K562 (cell line): Measurements from ENCODE around the gene PTPRC. TPM values are rescaled to one million over a fixed set of nuclear protein-coding genes. Genes with fewer than 3 reads are reported as not detected.

Source experiments
- ATAC-seq: fragments of 200-7000 bp; cut with Tn5 transposase; 3 replicates; pipeline ENCODE4 v1.9.1; 2020; ENCODE audit warnings: moderate library complexity
- BruUV-seq: library from RNA; stranded (reverse); fragments of 400-500 nt; replicated peaks from 2 replicates; lab custom pipeline; 2021; lab: Mats Ljungman, UMichigan
- CTCF ChIA-PET: fragments of 300-600 bp; formaldehyde crosslinking; extraction: SDS; loops from one replicate; lab custom pipeline; 2021; ENCODE audit warnings: low intra/inter-chr PET ratio; lab: Yijun Ruan, JAX
- POLR2A ChIA-PET: fragments of 300-600, 350-650 bp; sonication (Branson Sonifier 250); formaldehyde crosslinking; extraction: SDS; loops from one replicate; lab custom pipeline; 2021; ENCODE audit warnings: antibody characterized with exemption, inconsistent platforms; lab: Yijun Ruan, JAX
- DNase-seq, 4 experiments: peaks; one replicate each; pipeline versions ENCODE4 v3.0.0 to v3.0.0-alpha.2; 2011 to 2018; ENCODE audit warnings: low spot score in 3 of 4, mixed read lengths in 3 of 4; ENCODE audit errors: extremely low read depth in 1 of 4
- FAIRE-seq: peaks from 2 replicates; lab custom pipeline; 2011; peaks lifted over from hg19 to GRCh38; lab: Jason Lieb, UNC
- H2AFZ ChIP-seq: 2 replicates; pipeline ENCODE4 v1.6.0; 2011; ENCODE audit warnings: low read depth, low read length, control low read depth, inconsistent platforms
- H3K27ac ChIP-seq: fragments of 200-600 bp; 3 replicates; pipeline ENCODE4 v1.8.0; 2011; ENCODE audit warnings: low read depth, mild to moderate bottlenecking, control low read depth, inconsistent platforms, low read length, moderate library complexity, mixed read lengths; ENCODE audit errors: extremely low read depth
- H3K27me3 ChIP-seq, 2 experiments: fragments of 300-600 bp in 1 of 2; 2 replicates in 1 of 2; 3 replicates in 1 of 2; pipeline versions ENCODE4 v1.6.0 to v1.8.0; 2011; ENCODE audit warnings: inconsistent platforms in 2 of 2, low read length in 2 of 2, mild to moderate bottlenecking in 1 of 2, mixed read lengths in 1 of 2, moderate library complexity in 1 of 2; ENCODE audit not compliant: control insufficient read depth in 2 of 2, insufficient read depth in 2 of 2
- H3K36me3 ChIP-seq: fragments of 300-600 bp; 3 replicates; pipeline ENCODE4 v1.8.0; 2011; ENCODE audit warnings: mild to moderate bottlenecking, low read length, inconsistent platforms; ENCODE audit not compliant: control insufficient read depth, insufficient read depth
- H3K4me1 ChIP-seq, 2 experiments: fragments of 200-600 bp in 1 of 2; replicated peaks in 1 of 2; 2 replicates in 1 of 2; 3 replicates in 1 of 2; pipeline versions ENCODE4 v1.5.1 to v1.8.0; 2011; ENCODE audit warnings: inconsistent platforms in 2 of 2, low read length in 2 of 2, mild to moderate bottlenecking in 1 of 2, mixed read lengths in 1 of 2, moderate library complexity in 1 of 2; ENCODE audit not compliant: control insufficient read depth in 2 of 2, insufficient read depth in 2 of 2
- H3K4me2 ChIP-seq: 2 replicates; pipeline ENCODE4 v1.6.1; 2011; ENCODE audit warnings: low read length, control low read depth, inconsistent platforms, mixed read lengths; ENCODE audit not compliant: insufficient read depth
- H3K4me3 ChIP-seq: fragments of 200-600 bp; sonication (generic), shearing (Covaris generic); 2 replicates; pipeline ENCODE4 v1.5.1; 2016; ENCODE audit warnings: control low read depth, inconsistent platforms
- H3K79me2 ChIP-seq: fragments of 200-600 bp; 3 replicates; pipeline ENCODE4 v1.8.0; 2011; ENCODE audit warnings: low read length, inconsistent platforms; ENCODE audit not compliant: control insufficient read depth, insufficient read depth
- H3K9ac ChIP-seq, 2 experiments: 2 replicates each; pipeline versions ENCODE4 v1.6.0 to v1.6.1; 2011; ENCODE audit warnings: low read depth in 2 of 2, low read length in 2 of 2, control low read depth in 1 of 2, inconsistent platforms in 1 of 2, mild to moderate bottlenecking in 1 of 2, mixed read lengths in 1 of 2; ENCODE audit not compliant: insufficient read depth in 1 of 2
- H3K9me1 ChIP-seq: one replicate; pipeline ENCODE4 v1.6.0; 2011; ENCODE audit warnings: inconsistent platforms, mild to moderate bottlenecking, low read length, moderate library complexity; ENCODE audit not compliant: control insufficient read depth, insufficient read depth
- H3K9me3 ChIP-seq: replicated peaks from 2 replicates; pipeline ENCODE4 v1.5.1; 2011; ENCODE audit warnings: low read depth, low read length, inconsistent platforms; ENCODE audit not compliant: control insufficient read depth, insufficient read depth
- H4K20me1 ChIP-seq: replicated peaks from 2 replicates; pipeline ENCODE4 v1.6.1; 2011; ENCODE audit warnings: low read length, inconsistent platforms, mixed read lengths; ENCODE audit not compliant: control insufficient read depth, insufficient read depth
- C11orf30 ChIP-seq: fragments of 450-650 bp; IDR thresholded peaks from 2 replicates; pipeline ENCODE4 v1.6.1; 2016; ENCODE audit warnings: low read depth, mild to moderate bottlenecking
- GABPB1 ChIP-seq: sonication (generic); formaldehyde crosslinking; IDR thresholded peaks from 2 replicates; pipeline ENCODE4 v1.8.0; 2022; ENCODE audit warnings: mild to moderate bottlenecking, missing genetic modification reagents
- KDM2B ChIP-seq: fragments of 250-450 bp; sonication (Bioruptor Pico); IDR thresholded peaks from 2 replicates; pipeline ENCODE4 v1.8.0; 2021; ENCODE audit warnings: mild to moderate bottlenecking, moderate library complexity
- L3MBTL2 ChIP-seq: fragments of 450-650 bp; IDR thresholded peaks from 2 replicates; pipeline ENCODE4 v1.6.1; 2016; ENCODE audit warnings: mild to moderate bottlenecking, moderate library complexity
- LCOR ChIP-seq: sonication (generic); formaldehyde crosslinking; IDR thresholded peaks from 2 replicates; pipeline ENCODE4 v1.8.0; 2022; ENCODE audit warnings: mild to moderate bottlenecking, missing genetic modification reagents
- NCOA4 ChIP-seq: fragments of 450-650 bp; IDR thresholded peaks from 2 replicates; pipeline ENCODE4 v1.6.1; 2018; ENCODE audit warnings: mild to moderate bottlenecking; ENCODE audit not compliant: partially characterized antibody
- SMAD3 ChIP-seq: fragments of 450-650 bp; formaldehyde crosslinking; conservative IDR thresholded peaks from 2 replicates; pipeline ENCODE4 v1.4.0; 2020; ENCODE audit warnings: mild to moderate bottlenecking
- ZNF24 ChIP-seq: fragments of 450-650 bp; IDR thresholded peaks from 2 replicates; pipeline ENCODE4 v1.6.1; 2016
- WGBS: fragments of 100-300 bp; shearing (Covaris generic); methylation state at CpG from one replicate; pipeline ENCODE4 v1.1.6; 2016; ENCODE audit warnings: low coverage, mixed read lengths; ENCODE audit not compliant: insufficient coverage; ENCODE audit errors: missing lambda C conversion rate; 5-methylcytosine and 5-hydroxymethylcytosine counted together
- in situ Hi-C: fragments of 300-500 bp; cut with MboI; formaldehyde crosslinking; loops from 4 replicates; pipeline ENCODE4 v1.15.0; 2018; ENCODE audit warnings: inconsistent platforms, mixed read lengths
- intact Hi-C: fragments of 100-400 bp; cut with micrococcal nuclease; formaldehyde crosslinking; loops from 2 replicates; pipeline ENCODE4 v1.14.2; 2022
- polyA plus RNA-seq, 8 experiments: library from polyadenylated mRNA; depleted of rRNA in 4 of 8; stranded (reverse) in 5 of 8; unstranded in 3 of 8; fragments of >200 nt; fragmentation: Nextera tagmentation in 2 of 8; fragmentation: Illumina TruSeq in 1 of 8; extraction: Ambion mirVana in 2 of 8; extraction: Trizol in 1 of 8; gene quantifications; 2 replicates each; pipeline versions ENCODE4 v1.2.1 to v1.2.3, GENCODE V29; 2011 to 2014; ENCODE audit warnings: inconsistent platforms in 1 of 8, missing spikeins in 1 of 8
- total RNA-seq, 7 experiments: library from RNA; depleted of rRNA in 6 of 7; stranded (reverse); fragments of >200 nt in 6 of 7; fragmentation: Illumina TruSeq in 2 of 7; extraction: Trizol in 2 of 7; gene quantifications; 2 replicates each; pipeline versions ENCODE4 v1.2.1 to v1.2.3, GENCODE V29; 2011 to 2021; ENCODE audit warnings: low replicate concordance in 1 of 7

The PTPRC gene
- total and polyA plus RNA-seq, 9 of the 15 experiments (the other 6 are each of a cell fraction or from before 2014, with no cell fraction given): 7.1 to 107 (median 62.9) TPM

DNA sequence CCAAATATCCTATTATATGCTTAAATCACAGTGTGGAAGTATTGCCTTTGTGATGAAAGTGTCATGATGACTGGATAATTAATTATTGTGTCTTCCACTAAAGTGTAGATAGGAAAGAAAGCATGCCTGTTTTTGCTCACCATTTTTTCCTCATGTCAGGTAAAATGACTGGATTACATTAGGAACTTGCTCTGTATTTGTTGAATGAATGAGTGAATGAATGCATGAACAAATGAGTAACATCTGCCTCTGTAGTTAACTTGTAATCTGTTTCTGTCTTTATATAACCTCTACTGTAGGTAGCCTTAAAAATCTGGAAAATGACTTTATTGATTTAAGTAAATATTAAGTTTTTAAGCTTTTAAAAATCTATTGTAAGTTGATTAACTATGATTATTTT is 2.9 kb upstream of the PTPRC start (continued):
- no peak for TF ChIP-seq L3MBTL2
- no peak for TF ChIP-seq NCOA4
- TF ChIP-seq KDM2B (CRISPR knock-in tag): no peak
- TF ChIP-seq ZNF24: peak; percentile 70
- TF ChIP-seq GABPB1: no peak
- TF ChIP-seq, all 486 proteins: peak for 2

DNA sequence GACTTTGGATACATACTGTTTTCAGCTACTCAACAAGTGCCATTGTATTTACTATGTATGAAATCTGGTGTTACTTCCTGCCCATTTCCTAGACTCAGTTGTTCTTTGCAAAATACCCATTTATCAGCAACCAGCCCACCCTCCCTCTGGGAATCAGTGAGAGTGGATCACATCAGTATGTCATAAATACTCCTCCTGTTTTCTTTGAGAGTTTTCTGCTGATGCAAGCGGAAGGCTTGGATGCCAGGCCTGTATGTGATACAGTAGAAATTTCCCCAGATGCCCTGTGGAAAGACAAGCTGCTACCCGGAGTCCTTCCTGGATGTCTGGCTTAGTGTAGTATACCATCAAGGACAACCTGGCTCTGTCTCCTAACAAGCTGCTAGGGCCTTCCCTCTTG is 2.4 kb upstream of the PTPRC start:
- Histone ChIP-seq H3K4me1 (peaks cover 7 to 20% of the 10 kb centered on the region in 2 experiments; a peak in 2 of 5 replicates), H3K4me2 (no peak overlapping the region), H4K20me1 (no peaks in the 10 kb centered on the region), H3K27ac (no peak overlapping the region; the same call in 1 of the 3 replicates), H3K9me1 (no peaks in the 10 kb centered on the region), H3K36me3 (0 out of 3 replicates have a peak, but pooled peaks cover 2% of the 10 kb centered on the region), H3K9me3 (peaks cover 6% of the 10 kb centered on the region; the same call in 1 of the 2 replicates)
- ATAC-seq (no peak), FAIRE-seq (no peak), DNase-seq (no peak)
- POLR2A ChIA-PET: no interaction called here
- in situ Hi-C loops: no loop called here
- CTCF ChIA-PET: no interaction called here
- WGBS: 52% methylated on average over 2 of the region's 2 CpGs
- intact Hi-C loops: no loop called here
- TF ChIP-seq SMAD3 (CRISPR knock-in tag): no peak
- no peak for TF ChIP-seq LCOR (CRISPR knock-in tag)
- TF ChIP-seq C11orf30: 0 out of 2 replicates have a peak, but pooled peaks have one; percentile 5
- TF ChIP-seq, all 486 proteins: peak for 1
- Histone ChIP-seq H3K4me3 (no peak overlapping the region), H2AFZ (peak overlapping the region; percentile 34), H3K27me3 (no peaks in the 10 kb centered on the region), H3K79me2 (peaks cover 26% of the 10 kb centered on the region), H3K9ac (no peak overlapping the region; a peak in 1 of 4 replicates)
- BruUV-seq: no TSS peak
